Measurements from ENCODE around the gene IKZF3. TPM values are rescaled to one million over a fixed set of nuclear protein-coding genes. Genes with fewer than 3 reads are reported as not detected.

Gene IKZF3
- total and polyA plus RNA-seq, 4 donors = 0.03 to 2.8 (median 1.2) TPM

DNA sequence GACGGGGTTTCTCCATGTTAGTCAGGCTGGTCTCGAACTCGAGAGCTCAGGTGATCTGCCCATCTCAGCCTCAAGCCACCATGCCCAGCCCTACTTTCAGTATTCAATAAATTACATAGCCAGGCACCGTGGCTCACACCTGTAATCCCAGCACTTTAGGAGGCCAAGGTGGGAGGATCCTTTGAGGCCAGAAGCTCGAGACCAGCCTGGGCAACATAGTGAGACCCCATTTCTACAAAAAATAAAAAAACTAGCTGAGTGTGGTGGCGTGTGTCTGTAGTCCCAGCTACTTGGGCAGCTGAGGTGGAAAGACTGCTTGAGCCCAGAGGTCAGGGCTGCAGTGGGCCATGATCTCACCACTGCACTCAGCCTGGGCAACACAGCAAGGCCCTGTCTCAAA, 142.0 kb downstream of the IKZF3 start:
- Histone ChIP-seq H3K27ac (ENCODE audit: low read depth in 1 of 2, low read length in 2 of 2) (no peak overlapping the region), H3K27me3 (ENCODE audit: control insufficient read depth in 1 of 2, insufficient read depth in 2 of 2, low read length in 1 of 2) (no peaks in the 10 kb centered on the region), H3K36me3 (ENCODE audit: control insufficient read depth in 1 of 2, insufficient read depth in 2 of 2, low read length in 1 of 2) (peaks cover 0 to 7% of the 10 kb centered on the region in 2 donors), H3K4me3 (ENCODE audit: low read length in 2 of 2) (no peak overlapping the region), H3K4me1 (ENCODE audit: control insufficient read depth in 1 of 2, insufficient read depth in 2 of 2, low read length in 2 of 2) (no peaks in the 10 kb centered on the region), H3K9me3 (ENCODE audit: control insufficient read depth, low read length) (no peaks in the 10 kb centered on the region)
- intact Hi-C loops (cut with DNase I) = loop anchor here in 1 of 2 donors (10.0 kb wide), 1 partner anchor 63 kb away; no protein-coding TSS in a partner anchor
- ATAC-seq (ENCODE audit: low FRiP score) = no peak
- 89% methylated on average over 6 of the region's 6 CpGs for WGBS, 2 donors
- DNase-seq = peak in 1 of 2 donors; percentile 28

DNA sequence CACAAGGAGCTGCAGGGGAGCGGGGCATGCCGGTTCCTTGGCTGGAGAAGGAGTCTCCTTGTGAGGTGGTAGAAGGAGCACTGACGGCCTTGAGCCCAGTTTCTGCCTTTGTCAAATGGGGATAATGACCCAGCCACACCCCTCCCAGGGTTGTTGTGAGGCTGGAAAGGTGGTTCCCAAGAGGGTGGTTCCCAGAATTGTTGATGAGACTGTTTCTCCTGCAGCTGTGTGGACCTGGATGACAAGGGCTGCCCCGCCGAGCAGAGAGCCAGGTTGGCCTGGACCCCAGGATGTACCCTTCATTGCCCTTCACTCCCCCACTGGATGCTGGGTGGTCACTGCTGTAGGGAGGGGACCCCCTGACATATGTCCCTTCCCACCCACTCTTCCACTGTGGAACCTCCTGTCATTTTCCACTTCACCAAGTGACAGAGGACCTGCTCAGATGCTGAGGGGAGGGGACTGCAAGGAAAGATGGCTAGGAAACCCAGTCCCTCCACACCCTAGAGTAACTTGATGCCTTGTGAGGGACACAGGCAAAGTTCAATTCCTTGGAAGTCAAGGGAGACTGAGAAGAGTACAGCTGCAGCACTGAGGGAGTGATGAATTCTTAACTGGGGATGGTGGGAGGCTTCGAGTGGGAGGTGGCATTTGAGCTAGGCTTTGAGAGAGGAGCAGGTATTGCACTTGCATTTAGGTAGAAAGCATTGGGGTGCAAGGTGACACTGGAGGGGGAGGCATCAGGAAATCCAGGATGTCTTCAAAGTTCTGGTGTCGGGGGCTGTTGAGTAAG, 144.4 kb downstream of the IKZF3 start:
- ATAC-seq (ENCODE audit: low FRiP score) = no peak
- intact Hi-C loops (cut with DNase I) = loop anchor here in 1 of 2 donors (10.0 kb wide), 1 partner anchor 65 kb away; no protein-coding TSS in a partner anchor
- H3K27ac ChIP-seq (ENCODE audit: low read depth in 1 of 2, low read length in 2 of 2) = no peak overlapping the region
- H3K4me3 ChIP-seq (ENCODE audit: low read length in 2 of 2) = no peak overlapping the region
- WGBS, 2 donors = 87 to 88% methylated on average over 7 of the region's 7 CpGs
- no peaks in the 10 kb centered on the region for H3K9me3 ChIP-seq (ENCODE audit: control insufficient read depth, low read length)
- H3K4me1 ChIP-seq (ENCODE audit: control insufficient read depth in 1 of 2, insufficient read depth in 2 of 2, low read length in 2 of 2) = no peaks in the 10 kb centered on the region
- no peaks in the 10 kb centered on the region for H3K27me3 ChIP-seq (ENCODE audit: control insufficient read depth in 1 of 2, insufficient read depth in 2 of 2, low read length in 1 of 2)
- peak in 1 of 2 donors; percentile 30 for DNase-seq
- peaks cover 3 to 8% of the 10 kb centered on the region in 2 donors for H3K36me3 ChIP-seq (ENCODE audit: control insufficient read depth in 1 of 2, insufficient read depth in 2 of 2, low read length in 1 of 2)

DNA sequence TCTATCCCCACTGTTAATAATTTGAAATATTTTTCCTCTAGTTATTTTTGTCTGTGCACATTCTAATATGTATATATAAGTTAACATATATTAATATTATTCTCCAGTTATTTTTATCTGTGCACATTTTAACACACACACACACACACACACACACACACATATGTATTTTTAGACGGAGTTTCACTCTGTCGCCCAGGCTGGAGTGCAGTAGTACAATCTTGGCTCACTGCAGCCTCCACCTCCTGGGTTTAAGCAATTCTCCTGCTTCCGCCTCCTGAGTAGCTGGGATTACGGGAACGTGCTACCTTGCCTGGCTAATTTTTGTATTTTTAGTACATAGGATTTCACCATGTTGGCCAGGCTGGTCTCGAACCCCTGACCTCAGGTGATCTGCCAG, 146.5 kb downstream of the IKZF3 start:
- no peak overlapping the region for H3K27ac ChIP-seq (ENCODE audit: low read depth in 1 of 2, low read length in 2 of 2)
- ATAC-seq (ENCODE audit: low FRiP score) (no peak), DNase-seq (no peak)
- H3K27me3 ChIP-seq (ENCODE audit: control insufficient read depth in 1 of 2, insufficient read depth in 2 of 2, low read length in 1 of 2) = no peaks in the 10 kb centered on the region
- WGBS, 2 donors = 46 to 51% methylated on average over 6 of the region's 6 CpGs
- no peak overlapping the region for H3K4me3 ChIP-seq (ENCODE audit: low read length in 2 of 2)
- H3K4me1 ChIP-seq (ENCODE audit: control insufficient read depth in 1 of 2, insufficient read depth in 2 of 2, low read length in 2 of 2) = no peaks in the 10 kb centered on the region
- intact Hi-C loops (cut with DNase I) = no loop called here
- H3K36me3 ChIP-seq (ENCODE audit: control insufficient read depth in 1 of 2, insufficient read depth in 2 of 2, low read length in 1 of 2) = peaks cover 3 to 6% of the 10 kb centered on the region in 2 donors
- no peaks in the 10 kb centered on the region for H3K9me3 ChIP-seq (ENCODE audit: control insufficient read depth, low read length)

DNA sequence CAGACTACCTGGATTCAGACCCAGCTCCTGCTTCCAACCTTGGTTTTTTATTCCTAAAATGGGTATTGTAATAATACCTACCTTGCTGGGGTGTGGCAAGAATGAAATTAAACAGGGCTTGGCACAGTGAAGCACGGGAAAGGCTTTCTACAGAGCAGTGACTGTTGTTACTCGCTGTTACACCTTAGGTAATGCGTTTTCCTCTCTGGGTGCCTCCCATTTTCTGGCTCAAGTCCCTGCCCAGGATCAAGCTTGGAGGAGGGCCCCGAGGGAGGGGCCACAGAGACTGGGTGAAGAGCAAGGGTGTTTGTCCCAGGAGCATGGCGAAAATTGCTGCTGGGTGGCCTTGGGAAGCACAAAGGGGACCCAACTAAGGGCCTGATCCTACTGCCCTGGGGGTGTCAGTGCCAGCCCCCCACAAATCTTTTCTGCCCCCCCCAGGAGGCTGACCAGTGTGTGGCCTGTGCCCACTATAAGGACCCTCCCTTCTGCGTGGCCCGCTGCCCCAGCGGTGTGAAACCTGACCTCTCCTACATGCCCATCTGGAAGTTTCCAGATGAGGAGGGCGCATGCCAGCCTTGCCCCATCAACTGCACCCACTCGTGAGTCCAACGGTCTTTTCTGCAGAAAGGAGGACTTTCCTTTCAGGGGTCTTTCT, 147.1 kb downstream of the IKZF3 start:
- intact Hi-C loops (cut with DNase I) = no loop called here
- Histone ChIP-seq H3K4me1 (ENCODE audit: control insufficient read depth in 1 of 2, insufficient read depth in 2 of 2, low read length in 2 of 2) (no peaks in the 10 kb centered on the region), H3K4me3 (ENCODE audit: low read length in 2 of 2) (no peak overlapping the region), H3K9me3 (ENCODE audit: control insufficient read depth, low read length) (no peaks in the 10 kb centered on the region), H3K27ac (ENCODE audit: low read depth in 1 of 2, low read length in 2 of 2) (no peak overlapping the region), H3K27me3 (ENCODE audit: control insufficient read depth in 1 of 2, insufficient read depth in 2 of 2, low read length in 1 of 2) (no peaks in the 10 kb centered on the region), H3K36me3 (ENCODE audit: control insufficient read depth in 1 of 2, insufficient read depth in 2 of 2, low read length in 1 of 2) (peaks cover 6% of the 10 kb centered on the region in 2 donors)
- ATAC-seq (ENCODE audit: low FRiP score) (no peak), DNase-seq (peak in 1 of 2 donors; percentile 38)
- 67 to 69% methylated on average over 11 of the region's 11 CpGs for WGBS, 2 donors

DNA sequence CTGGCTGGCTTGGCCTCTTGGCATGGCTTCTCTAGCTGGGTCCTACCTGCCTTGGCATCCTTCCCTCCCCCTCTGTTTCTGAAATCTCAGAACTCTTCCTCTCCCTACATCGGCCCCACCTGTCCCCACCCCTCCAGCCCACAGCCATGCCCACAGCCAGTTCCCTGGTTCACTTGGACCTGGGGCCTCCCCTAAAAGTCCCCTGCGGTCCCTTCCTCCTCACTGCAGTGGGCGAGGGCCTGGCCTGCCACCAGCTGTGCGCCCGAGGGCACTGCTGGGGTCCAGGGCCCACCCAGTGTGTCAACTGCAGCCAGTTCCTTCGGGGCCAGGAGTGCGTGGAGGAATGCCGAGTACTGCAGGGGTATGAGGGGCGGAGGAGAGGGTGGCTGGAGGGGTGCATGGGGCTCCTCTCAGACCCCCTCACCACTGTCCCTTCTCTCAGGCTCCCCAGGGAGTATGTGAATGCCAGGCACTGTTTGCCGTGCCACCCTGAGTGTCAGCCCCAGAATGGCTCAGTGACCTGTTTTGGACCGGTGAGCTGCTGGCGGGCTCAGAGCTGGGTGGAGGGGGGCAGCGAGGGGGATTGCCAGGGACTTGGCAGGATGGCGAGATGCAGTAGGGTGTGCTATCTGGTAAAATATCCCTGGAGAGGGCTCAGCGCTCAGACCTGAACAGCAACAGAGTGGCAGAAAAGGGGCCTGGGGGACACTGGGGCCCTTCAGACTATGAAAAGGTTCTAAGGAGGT, 147.9 kb downstream of the IKZF3 start:
- intact Hi-C loops (cut with DNase I) = no loop called here
- Histone ChIP-seq H3K27me3 (ENCODE audit: control insufficient read depth in 1 of 2, insufficient read depth in 2 of 2, low read length in 1 of 2) (no peaks in the 10 kb centered on the region), H3K9me3 (ENCODE audit: control insufficient read depth, low read length) (no peaks in the 10 kb centered on the region), H3K4me3 (ENCODE audit: low read length in 2 of 2) (no peak overlapping the region), H3K4me1 (ENCODE audit: control insufficient read depth in 1 of 2, insufficient read depth in 2 of 2, low read length in 2 of 2) (no peaks in the 10 kb centered on the region), H3K27ac (ENCODE audit: low read depth in 1 of 2, low read length in 2 of 2) (no peak overlapping the region), H3K36me3 (ENCODE audit: control insufficient read depth in 1 of 2, insufficient read depth in 2 of 2, low read length in 1 of 2) (peaks cover 6 to 9% of the 10 kb centered on the region in 2 donors)
- ATAC-seq (ENCODE audit: low FRiP score) (no peak), DNase-seq (peak in 1 of 2 donors; percentile 38)
- 63 to 65% methylated on average over 15 of the region's 15 CpGs for WGBS, 2 donors

DNA sequence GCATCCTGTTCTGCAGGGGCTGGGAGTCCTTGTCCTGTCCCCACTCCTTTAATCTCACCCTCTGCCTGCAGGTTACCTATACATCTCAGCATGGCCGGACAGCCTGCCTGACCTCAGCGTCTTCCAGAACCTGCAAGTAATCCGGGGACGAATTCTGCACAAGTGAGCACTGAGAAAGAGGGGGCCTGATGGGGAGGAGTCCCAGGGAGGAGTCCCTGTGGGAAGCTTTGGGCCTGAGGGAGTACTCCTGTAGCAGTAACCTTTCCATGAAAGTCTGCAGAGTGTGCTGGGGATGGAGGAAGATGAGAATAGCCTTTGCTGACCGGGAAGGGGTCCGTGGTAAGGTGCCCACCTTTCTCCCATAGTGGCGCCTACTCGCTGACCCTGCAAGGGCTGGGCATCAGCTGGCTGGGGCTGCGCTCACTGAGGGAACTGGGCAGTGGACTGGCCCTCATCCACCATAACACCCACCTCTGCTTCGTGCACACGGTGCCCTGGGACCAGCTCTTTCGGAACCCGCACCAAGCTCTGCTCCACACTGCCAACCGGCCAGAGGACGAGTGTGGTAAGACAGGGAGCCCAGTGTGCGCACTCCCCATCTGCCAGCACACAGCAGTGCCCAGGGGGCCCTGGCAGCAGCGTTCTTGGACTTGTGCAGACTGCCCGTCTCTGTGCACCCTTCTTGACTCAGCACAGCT, 148.6 kb downstream of the IKZF3 start:
- ATAC-seq (ENCODE audit: low FRiP score) (no peak), DNase-seq (peak in 1 of 2 donors; percentile 40)
- Histone ChIP-seq H3K9me3 (ENCODE audit: control insufficient read depth, low read length) (no peaks in the 10 kb centered on the region), H3K36me3 (ENCODE audit: control insufficient read depth in 1 of 2, insufficient read depth in 2 of 2, low read length in 1 of 2) (peaks cover 6 to 9% of the 10 kb centered on the region in 2 donors), H3K4me3 (ENCODE audit: low read length in 2 of 2) (no peak overlapping the region), H3K4me1 (ENCODE audit: control insufficient read depth in 1 of 2, insufficient read depth in 2 of 2, low read length in 2 of 2) (no peaks in the 10 kb centered on the region), H3K27ac (ENCODE audit: low read depth in 1 of 2, low read length in 2 of 2) (no peak overlapping the region), H3K27me3 (ENCODE audit: control insufficient read depth in 1 of 2, insufficient read depth in 2 of 2, low read length in 1 of 2) (no peaks in the 10 kb centered on the region)
- WGBS, 2 donors = 86 to 88% methylated on average over 18 of the region's 18 CpGs
- intact Hi-C loops (cut with DNase I) = no loop called here

DNA sequence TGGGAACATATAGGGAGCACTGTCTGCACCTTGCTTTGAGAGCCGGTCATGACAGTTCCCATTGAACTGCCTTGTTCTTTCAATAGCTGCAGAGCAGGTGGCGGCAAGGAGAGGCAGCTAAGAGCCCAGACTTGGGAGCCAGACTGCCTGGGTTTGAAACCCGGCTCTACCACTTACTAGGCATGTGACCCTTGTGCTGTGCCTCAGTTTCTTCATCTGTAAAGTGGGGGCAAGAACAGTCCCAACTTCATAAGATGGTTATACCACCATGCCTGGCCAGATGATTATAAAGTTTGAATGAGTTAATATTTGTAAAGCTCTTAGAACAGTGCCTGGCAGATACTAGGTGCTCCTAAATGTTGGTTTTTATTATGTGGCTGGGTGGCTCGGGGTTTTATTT, 149.9 kb downstream of the IKZF3 start:
- Histone ChIP-seq H3K27ac (ENCODE audit: low read depth in 1 of 2, low read length in 2 of 2) (no peak overlapping the region), H3K4me3 (ENCODE audit: low read length in 2 of 2) (no peak overlapping the region), H3K9me3 (ENCODE audit: control insufficient read depth, low read length) (no peaks in the 10 kb centered on the region), H3K36me3 (ENCODE audit: control insufficient read depth in 1 of 2, insufficient read depth in 2 of 2, low read length in 1 of 2) (peaks cover 6 to 9% of the 10 kb centered on the region in 2 donors), H3K27me3 (ENCODE audit: control insufficient read depth in 1 of 2, insufficient read depth in 2 of 2, low read length in 1 of 2) (no peaks in the 10 kb centered on the region), H3K4me1 (ENCODE audit: control insufficient read depth in 1 of 2, insufficient read depth in 2 of 2, low read length in 2 of 2) (no peaks in the 10 kb centered on the region)
- 90 to 96% methylated on average over 4 of the region's 4 CpGs for WGBS, 2 donors
- DNase-seq (peak in 1 of 2 donors; percentile 24), ATAC-seq (ENCODE audit: low FRiP score) (no peak)
- intact Hi-C loops (cut with DNase I) = no loop called here

DNA sequence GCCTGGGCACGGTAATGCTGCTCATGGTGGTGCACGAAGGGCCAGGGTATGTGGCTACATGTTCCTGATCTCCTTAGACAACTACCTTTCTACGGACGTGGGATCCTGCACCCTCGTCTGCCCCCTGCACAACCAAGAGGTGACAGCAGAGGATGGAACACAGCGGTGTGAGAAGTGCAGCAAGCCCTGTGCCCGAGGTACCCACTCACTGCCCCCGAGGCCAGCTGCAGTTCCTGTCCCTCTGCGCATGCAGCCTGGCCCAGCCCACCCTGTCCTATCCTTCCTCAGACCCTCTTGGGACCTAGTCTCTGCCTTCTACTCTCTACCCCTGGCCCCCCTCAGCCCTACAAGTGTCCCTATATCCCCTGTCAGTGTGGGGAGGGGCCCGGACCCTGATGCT, 152.3 kb downstream of the IKZF3 start:
- no peaks in the 10 kb centered on the region for H3K4me1 ChIP-seq (ENCODE audit: control insufficient read depth in 1 of 2, insufficient read depth in 2 of 2, low read length in 2 of 2)
- H3K4me3 ChIP-seq (ENCODE audit: low read length in 2 of 2) = no peak overlapping the region
- no peak overlapping the region for H3K27ac ChIP-seq (ENCODE audit: low read depth in 1 of 2, low read length in 2 of 2)
- peaks cover 6 to 12% of the 10 kb centered on the region in 2 donors for H3K36me3 ChIP-seq (ENCODE audit: control insufficient read depth in 1 of 2, insufficient read depth in 2 of 2, low read length in 1 of 2)
- ATAC-seq (ENCODE audit: low FRiP score) (no peak), DNase-seq (no peak)
- H3K27me3 ChIP-seq (ENCODE audit: control insufficient read depth in 1 of 2, insufficient read depth in 2 of 2, low read length in 1 of 2) = no peaks in the 10 kb centered on the region
- intact Hi-C loops (cut with DNase I) = no loop called here
- 81 to 87% methylated on average over 10 of the region's 10 CpGs for WGBS, 2 donors
- no peaks in the 10 kb centered on the region for H3K9me3 ChIP-seq (ENCODE audit: control insufficient read depth, low read length)
